Mesenchymal stem cell (in vitro differentiated cells and primary cell): ENCODE measurements around the gene MGLL.

Experiments
- DNase-seq: peaks from one replicate; pipeline ENCODE4 v3.0.0-alpha.2; 2013
- H2AFZ ChIP-seq: one replicate; pipeline ENCODE4 v1.6.1; 2013; ENCODE audit warnings: low read depth, mild to moderate bottlenecking, control low read depth, inconsistent platforms, low read length, moderate library complexity
- H2AK5ac ChIP-seq: 2 replicates; pipeline ENCODE4 v1.6.1; 2013; ENCODE audit warnings: low read length, moderate library complexity, mild to moderate bottlenecking, inconsistent platforms; ENCODE audit not compliant: severe bottlenecking
- H2BK120ac ChIP-seq: one replicate; pipeline ENCODE4 v1.6.1; 2013; ENCODE audit warnings: low read depth, mild to moderate bottlenecking, inconsistent platforms, low read length, moderate library complexity
- H2BK12ac ChIP-seq, 2 experiments: one replicate each; pipeline ENCODE4 v1.6.1; 2013; ENCODE audit warnings: inconsistent platforms in 2 of 2, low read length in 2 of 2, mild to moderate bottlenecking in 2 of 2, moderate library complexity in 2 of 2, control low read depth in 1 of 2
- H2BK15ac ChIP-seq: one replicate; pipeline ENCODE4 v1.6.1; 2013; ENCODE audit warnings: mild to moderate bottlenecking, low read depth, inconsistent platforms; ENCODE audit not compliant: poor library complexity, severe bottlenecking
- H2BK5ac ChIP-seq: 2 replicates; pipeline ENCODE4 v1.6.1; 2013; ENCODE audit warnings: low read depth, mild to moderate bottlenecking, low read length, control low read depth, inconsistent platforms; ENCODE audit not compliant: poor library complexity, severe bottlenecking
- H3K14ac ChIP-seq, 2 experiments: one replicate each; pipeline ENCODE4 v1.6.1; 2013; ENCODE audit warnings: inconsistent platforms in 2 of 2, low read length in 2 of 2, control low read depth in 1 of 2, mild to moderate bottlenecking in 1 of 2, moderate library complexity in 1 of 2
- H3K18ac ChIP-seq, 2 experiments: one replicate each; pipeline ENCODE4 v1.6.1; 2013; ENCODE audit warnings: inconsistent platforms in 2 of 2, low read length in 2 of 2, control low read depth in 1 of 2, low read depth in 1 of 2, mild to moderate bottlenecking in 1 of 2
- H3K23ac ChIP-seq, 2 experiments: one replicate each; pipeline ENCODE4 v1.6.1; 2013; ENCODE audit warnings: inconsistent platforms in 2 of 2, low read length in 2 of 2, mild to moderate bottlenecking in 2 of 2, moderate library complexity in 2 of 2, control low read depth in 1 of 2
- H3K27ac ChIP-seq: 2 replicates; pipeline ENCODE4 v1.5.1; 2013; ENCODE audit warnings: mild to moderate bottlenecking, moderate library complexity, low read length, control low read depth, inconsistent platforms; ENCODE audit not compliant: poor library complexity, severe bottlenecking
- H3K27me3 ChIP-seq, 2 experiments: 2 replicates each; pipeline versions ENCODE4 v1.6.1 to v1.7.0; 2013; ENCODE audit warnings: low read length in 2 of 2, mild to moderate bottlenecking in 2 of 2, moderate library complexity in 2 of 2, control low read depth in 1 of 2, inconsistent platforms in 1 of 2; ENCODE audit not compliant: control insufficient read depth in 1 of 2, insufficient read depth in 1 of 2
- H3K36me3 ChIP-seq, 2 experiments: 2 replicates each; pipeline versions ENCODE4 v1.6.1 to v1.7.0; 2013; ENCODE audit warnings: low read length in 2 of 2, control low read depth in 1 of 2, inconsistent platforms in 1 of 2, low read depth in 1 of 2, mild to moderate bottlenecking in 1 of 2; ENCODE audit not compliant: insufficient read depth in 2 of 2, control insufficient read depth in 1 of 2
- H3K4ac ChIP-seq, 2 experiments: one replicate each; pipeline ENCODE4 v1.6.1; 2013; ENCODE audit warnings: inconsistent platforms in 2 of 2, low read length in 2 of 2, mild to moderate bottlenecking in 2 of 2, moderate library complexity in 2 of 2, control low read depth in 1 of 2, low read depth in 1 of 2
- H3K4me1 ChIP-seq: 2 replicates; pipeline ENCODE4 v1.6.1; 2013; ENCODE audit warnings: low read depth, low read length, control low read depth; ENCODE audit not compliant: control insufficient read depth, insufficient read depth
- H3K4me2 ChIP-seq: 2 replicates; pipeline ENCODE4 v1.6.1; 2013; ENCODE audit warnings: low read length, mild to moderate bottlenecking, inconsistent platforms; ENCODE audit not compliant: poor library complexity, severe bottlenecking
- H3K4me3 ChIP-seq, 2 experiments: 2 replicates each; pipeline versions ENCODE4 v1.5.1 to v1.7.0; 2013; ENCODE audit warnings: low read length in 2 of 2, mild to moderate bottlenecking in 2 of 2, control low read depth in 1 of 2, low read depth in 1 of 2; ENCODE audit not compliant: insufficient read depth in 1 of 2
- H3K79me1 ChIP-seq: replicated peaks from 2 replicates; pipeline ENCODE4 v1.6.1; 2013; ENCODE audit warnings: mild to moderate bottlenecking, control low read depth, low read length, inconsistent platforms; ENCODE audit not compliant: poor library complexity, severe bottlenecking
- H3K9ac ChIP-seq: 2 replicates; pipeline ENCODE4 v1.7.0; 2013; ENCODE audit warnings: mild to moderate bottlenecking, low read length, moderate library complexity
- H3K9me3 ChIP-seq: 2 replicates; pipeline ENCODE4 v1.7.0; 2013; ENCODE audit warnings: mild to moderate bottlenecking, low read length; ENCODE audit not compliant: control insufficient read depth
- H4K8ac ChIP-seq: one replicate; pipeline ENCODE4 v1.6.1; 2013; ENCODE audit warnings: inconsistent platforms, mild to moderate bottlenecking, low read length, moderate library complexity
- H4K91ac ChIP-seq: one replicate; pipeline ENCODE4 v1.6.1; 2013; ENCODE audit warnings: mild to moderate bottlenecking, low read length, inconsistent platforms
- WGBS: methylation state at CpG from one replicate; pipeline ENCODE4 v1.1.7; 2013; ENCODE audit warnings: mixed read lengths; 5-methylcytosine and 5-hydroxymethylcytosine counted together

The MGLL gene

DNA sequence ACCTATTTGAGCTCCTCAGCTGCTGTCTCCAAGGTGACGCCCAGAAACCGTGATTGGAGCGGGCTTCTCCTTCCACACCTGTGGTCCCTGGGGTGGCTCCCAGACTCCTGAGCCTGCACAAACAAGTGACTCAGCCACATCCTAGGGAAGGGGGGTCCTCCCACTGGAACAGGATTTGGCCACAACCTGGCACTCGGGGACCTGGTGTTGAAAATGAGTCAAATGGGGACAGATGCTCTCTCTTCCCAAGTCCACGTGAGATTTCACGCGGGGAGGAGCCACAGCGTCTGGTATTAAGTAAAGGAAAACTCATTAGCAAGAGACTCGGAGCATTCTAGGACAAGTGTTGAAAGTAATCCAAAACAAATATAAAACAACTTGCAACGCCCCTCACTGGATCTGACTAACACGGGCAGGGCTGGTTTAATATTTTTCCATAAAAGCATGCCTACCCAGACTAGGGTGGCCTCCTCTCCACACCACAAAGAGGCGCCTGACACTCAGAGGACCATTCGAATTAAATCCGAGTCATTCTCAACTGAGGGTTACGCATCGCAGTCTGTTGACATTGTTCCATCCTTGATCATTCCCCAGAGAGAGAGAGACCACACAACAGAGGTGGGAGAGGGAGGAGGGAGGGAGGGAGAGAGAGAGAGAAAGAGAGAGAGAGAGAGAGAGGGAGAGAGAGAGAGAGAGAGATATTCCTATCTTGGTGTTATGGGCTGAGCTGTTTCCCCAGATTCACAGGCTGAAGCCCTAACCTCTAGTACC lies 74.4 kb downstream of the MGLL start:
- Histone ChIP-seq H3K4me3 (no peak overlapping the region), H3K9me3 (no peaks in the 10 kb centered on the region), H3K4me1 (peaks cover 46% of the 10 kb centered on the region), H2BK15ac (no peak overlapping the region), H3K9ac (peak overlapping the region; percentile 69), H3K27ac (peak overlapping the region; percentile 92), H2BK5ac (peak overlapping the region; percentile 90), H3K18ac (no peak overlapping the region), H3K23ac (no peak overlapping the region), H3K4me2 (no peak overlapping the region), H3K36me3 (peaks cover 5 to 13% of the 10 kb centered on the region in 2 experiments), H3K27me3 (no peaks in the 10 kb centered on the region), H3K79me1 (peaks cover 14% of the 10 kb centered on the region), H3K4ac (peak overlapping the region in 1 of 2 experiments; percentile 66), H4K8ac (no peak overlapping the region), H2BK12ac (no peak overlapping the region), H2AFZ (no peak overlapping the region), H2AK5ac (peak overlapping the region; percentile 65), H3K14ac (no peak overlapping the region), H2BK120ac (no peak overlapping the region), H4K91ac (peak overlapping the region; percentile 3)
- DNase-seq = peak; percentile 87
- 67% methylated on average over 11 of the region's 16 CpGs for WGBS

DNA sequence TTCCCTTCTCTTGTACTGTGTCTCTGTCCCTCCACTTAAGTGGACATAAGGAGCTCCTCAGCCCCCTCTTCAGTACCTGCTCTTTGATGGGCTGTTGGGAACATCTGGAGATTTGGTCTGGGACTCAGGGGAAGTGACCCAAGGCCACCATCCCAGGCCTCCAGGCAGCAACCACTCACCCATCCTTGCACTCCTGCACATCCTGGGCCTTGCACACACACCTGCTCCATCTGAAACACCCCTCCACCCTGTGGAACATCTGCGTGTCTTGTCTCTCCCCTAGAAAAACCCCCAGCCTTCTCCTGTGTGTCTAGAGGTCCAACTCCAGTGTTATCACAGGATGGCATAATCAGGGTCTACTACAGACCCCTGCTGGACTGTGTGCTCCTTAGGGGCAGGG lies 75.2 kb downstream of the MGLL start:
- Histone ChIP-seq H3K9me3 (no peaks in the 10 kb centered on the region), H3K18ac (no peak overlapping the region), H2BK12ac (no peak overlapping the region), H2BK120ac (no peak overlapping the region), H3K36me3 (peaks cover 5 to 13% of the 10 kb centered on the region in 2 experiments), H2AK5ac (peak overlapping the region; percentile 58), H3K79me1 (peaks cover 12% of the 10 kb centered on the region), H3K27ac (no peak overlapping the region), H2BK15ac (no peak overlapping the region), H4K91ac (peak overlapping the region; percentile 11), H4K8ac (no peak overlapping the region), H2AFZ (no peak overlapping the region), H3K14ac (no peak overlapping the region), H3K4me1 (peaks cover 46% of the 10 kb centered on the region), H3K4ac (no peak overlapping the region), H3K23ac (no peak overlapping the region), H3K4me3 (no peak overlapping the region), H3K4me2 (no peak overlapping the region), H2BK5ac (no peak overlapping the region), H3K27me3 (no peaks in the 10 kb centered on the region), H3K9ac (no peak overlapping the region)
- WGBS = 85% methylated on average over 1 of the region's 1 CpG
- DNase-seq = no peak

DNA sequence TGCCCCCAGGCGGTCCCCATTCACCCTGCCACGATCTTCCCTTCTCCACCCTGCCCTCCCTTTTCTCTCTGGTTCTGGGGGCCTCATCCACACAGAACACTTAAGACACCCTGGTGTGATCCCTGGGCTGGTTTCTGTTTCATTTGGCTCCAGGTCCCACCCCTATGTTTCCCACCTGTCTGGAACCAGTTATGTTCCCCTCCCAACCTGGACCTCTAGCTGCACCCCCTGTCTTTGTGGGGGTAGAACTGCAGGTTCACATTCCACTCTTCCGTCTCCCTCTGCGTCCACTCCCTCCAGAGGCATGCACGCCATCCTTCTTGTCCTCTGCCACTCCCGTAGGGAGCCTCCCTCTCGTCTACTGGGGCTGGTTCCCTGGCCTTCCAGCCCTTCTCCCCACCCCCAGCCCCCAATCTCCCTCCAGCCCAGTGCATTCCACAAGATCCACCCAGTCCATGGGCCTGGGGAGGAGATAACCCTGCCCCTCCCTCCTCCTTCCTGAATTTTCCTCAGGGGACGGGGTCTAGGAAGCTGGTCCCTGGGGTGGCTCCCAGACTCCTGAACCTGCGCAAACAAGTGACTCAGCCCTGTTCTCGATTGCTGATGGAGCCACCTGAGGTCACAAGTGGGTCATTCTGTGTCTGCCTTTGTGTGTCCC lies 75.8 kb downstream of the MGLL start:
- H2BK15ac ChIP-seq = no peak overlapping the region
- no peak overlapping the region for H2BK5ac ChIP-seq
- no peak overlapping the region for H3K23ac ChIP-seq
- H3K36me3 ChIP-seq = peaks cover 5 to 13% of the 10 kb centered on the region in 2 experiments
- no peak overlapping the region for H3K14ac ChIP-seq
- no peaks in the 10 kb centered on the region for H3K27me3 ChIP-seq
- H3K4me1 ChIP-seq = peaks cover 46% of the 10 kb centered on the region
- peaks cover 12% of the 10 kb centered on the region for H3K79me1 ChIP-seq
- no peak overlapping the region for H3K18ac ChIP-seq
- no peak overlapping the region for H2BK120ac ChIP-seq
- no peak overlapping the region for H3K4me2 ChIP-seq
- H2BK12ac ChIP-seq = peak overlapping the region in 1 of 2 experiments; percentile 18
- no peak overlapping the region for H4K8ac ChIP-seq
- no peak overlapping the region for H3K4me3 ChIP-seq
- 88% methylated on average over 10 of the region's 10 CpGs for WGBS
- no peak for DNase-seq
- no peak overlapping the region for H2AFZ ChIP-seq
- H3K27ac ChIP-seq = no peak overlapping the region
- no peak overlapping the region for H3K4ac ChIP-seq
- peak overlapping the region; percentile 11 for H4K91ac ChIP-seq
- no peaks in the 10 kb centered on the region for H3K9me3 ChIP-seq
- H2AK5ac ChIP-seq = peak overlapping the region; percentile 65
- H3K9ac ChIP-seq = no peak overlapping the region

DNA sequence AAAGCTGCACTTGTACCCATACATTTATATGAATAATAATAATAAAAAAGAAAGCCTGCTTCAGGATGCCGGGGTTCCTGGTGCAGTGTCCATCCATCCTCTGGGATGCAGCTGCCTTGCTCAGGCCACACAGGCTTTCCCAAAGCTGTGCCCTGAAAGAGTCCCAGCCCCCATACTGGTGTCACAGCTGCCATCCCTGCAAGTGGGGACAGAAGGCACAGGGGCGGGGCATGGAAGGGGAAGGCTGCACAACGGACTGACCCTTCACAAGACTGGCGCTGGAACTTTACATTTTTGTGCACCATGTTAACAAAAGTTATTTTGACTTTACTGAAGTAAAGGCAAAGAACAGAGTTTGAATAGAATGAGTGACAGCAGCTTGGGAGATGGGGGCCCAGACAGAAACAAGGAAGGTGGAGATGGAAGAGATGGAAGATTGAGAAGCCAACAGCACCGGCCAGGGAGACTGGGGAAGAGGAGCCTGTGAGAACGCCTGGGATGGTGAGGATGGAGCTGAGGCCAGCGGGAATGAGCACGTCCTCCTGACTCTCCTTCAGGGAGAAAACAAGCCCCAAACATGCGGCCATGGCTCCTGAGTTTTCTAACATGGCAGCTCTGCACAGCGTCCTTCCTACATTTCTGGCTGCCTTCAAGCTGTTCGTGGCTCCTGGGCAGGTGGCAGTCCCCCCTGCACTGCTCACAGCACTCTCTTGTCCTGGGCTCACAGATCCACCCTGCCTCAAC lies 76.5 kb downstream of the MGLL start:
- no peak overlapping the region for H2BK15ac ChIP-seq
- H4K8ac ChIP-seq = no peak overlapping the region
- no peak overlapping the region for H3K4me3 ChIP-seq
- peaks cover 42% of the 10 kb centered on the region for H3K4me1 ChIP-seq
- no peak overlapping the region for H3K27ac ChIP-seq
- H3K4ac ChIP-seq = peak overlapping the region in 1 of 2 experiments; percentile 28
- H3K18ac ChIP-seq = no peak overlapping the region
- peaks cover 5 to 14% of the 10 kb centered on the region in 2 experiments for H3K36me3 ChIP-seq
- no peak overlapping the region for H3K23ac ChIP-seq
- no peak overlapping the region for H4K91ac ChIP-seq
- H3K4me2 ChIP-seq = no peak overlapping the region
- no peak for DNase-seq
- no peak overlapping the region for H2BK120ac ChIP-seq
- peaks cover 10% of the 10 kb centered on the region for H3K79me1 ChIP-seq
- no peaks in the 10 kb centered on the region for H3K9me3 ChIP-seq
- H3K9ac ChIP-seq = no peak overlapping the region
- no peak overlapping the region for H2AFZ ChIP-seq
- H2BK12ac ChIP-seq = no peak overlapping the region
- 92% methylated on average over 11 of the region's 11 CpGs for WGBS
- H3K27me3 ChIP-seq = no peaks in the 10 kb centered on the region
- H2BK5ac ChIP-seq = no peak overlapping the region
- peak overlapping the region; percentile 65 for H2AK5ac ChIP-seq
- no peak overlapping the region for H3K14ac ChIP-seq
